ENCODE data around the gene CPM. TPM values are rescaled to one million over a fixed set of nuclear protein-coding genes. Genes with fewer than 3 reads are reported as not detected.
A peak's percentile ranks its signal among the peaks of the same experiment; 100 is the strongest.
"Not testable (repeated sequence)": the region's sequence is repeated elsewhere in the genome, so short reads cannot be mapped to it uniquely, and the experiment has no call there.

Gene CPM
- total RNA-seq, 1 donor from 2014 or later, result 6.6 TPM

- ATAC-seq, result no peak
Observed at GRCh38 chr12:68821357-68822188, 111.4 kb downstream of the CPM start.

GRCh38 chr12:68819481-68819880 is 113.5 kb downstream of the CPM start:
- intact Hi-C loops (cut with micrococcal nuclease); ATAC-seq; DNase-seq: not testable (repeated sequence)

More at GRCh38 chr12:68821357-68822188, 111.4 kb downstream of the CPM start:
- intact Hi-C loops (cut with micrococcal nuclease), result no loop called here
- DNase-seq, result no peak

GRCh38 chr12:68815928-68816800 is 116.8 kb downstream of the CPM start:
- intact Hi-C loops (cut with micrococcal nuclease), result no loop called here
- no peak for DNase-seq
- no peak for ATAC-seq

GRCh38 chr12:68815232-68815927 is 117.6 kb downstream of the CPM start:
- intact Hi-C loops (cut with micrococcal nuclease), result no loop called here
- ATAC-seq, result no peak
- DNase-seq, result no peak

- intact Hi-C loops (cut with micrococcal nuclease), result no loop called here
- no peak for ATAC-seq
Observed at GRCh38 chr12:68814490-68815231, 118.3 kb downstream of the CPM start.

GRCh38 chr12:68813242-68813593 is 119.8 kb downstream of the CPM start:
- no peak for DNase-seq
- no peak for ATAC-seq
- intact Hi-C loops (cut with micrococcal nuclease), result no loop called here

More at GRCh38 chr12:68814490-68815231, 118.3 kb downstream of the CPM start:
- no peak for DNase-seq

GRCh38 chr12:68812553-68813241 is 120.3 kb downstream of the CPM start:
- intact Hi-C loops (cut with micrococcal nuclease), result no loop called here
- ATAC-seq, result no peak
- no peak for DNase-seq

GRCh38 chr12:68811573-68811972 is 121.4 kb downstream of the CPM start:
- DNase-seq; ATAC-seq; intact Hi-C loops (cut with micrococcal nuclease): not testable (repeated sequence)

- ATAC-seq; intact Hi-C loops (cut with micrococcal nuclease); DNase-seq: not testable (repeated sequence)
Observed at GRCh38 chr12:68810027-68810389, 123.0 kb downstream of the CPM start.

GRCh38 chr12:68809190-68810026 is 123.6 kb downstream of the CPM start:
- intact Hi-C loops (cut with micrococcal nuclease), result no loop called here
- DNase-seq (no peak), ATAC-seq (no peak)

- peak; percentile 74 for DNase-seq
- intact Hi-C loops (cut with micrococcal nuclease), result no loop called here
- ATAC-seq, result peak; percentile 76
Observed at GRCh38 chr12:68808388-68809189, 124.4 kb downstream of the CPM start.

GRCh38 chr12:68807576-68808387 is 125.2 kb downstream of the CPM start, which contains the start of gene MDM2:
Gene MDM2, plus strand, starts transcription at chr12:68808177. Its CDS starts 301 bp downstream, at chr12:68808478.
- ATAC-seq (peak; percentile 98), DNase-seq (peak; percentile 98)
- intact Hi-C loops (cut with micrococcal nuclease), result no loop called here

GRCh38 chr12:68807274-68807575 is 125.7 kb downstream of the CPM start:
- DNase-seq; intact Hi-C loops (cut with micrococcal nuclease); ATAC-seq: not testable (repeated sequence)

GRCh38 chr12:68806488-68807237 is 126.3 kb downstream of the CPM start:
- no peak for DNase-seq
- ATAC-seq, result no peak
- intact Hi-C loops (cut with micrococcal nuclease), result no loop called here

- DNase-seq (no peak), ATAC-seq (no peak)
- intact Hi-C loops (cut with micrococcal nuclease), result no loop called here
Observed at GRCh38 chr12:68805592-68806120, 127.3 kb downstream of the CPM start.
